ENCODE data around the gene GCSH.

The GCSH gene

GRCh38 chr16:81106826-81107503 lies 10.8 kb upstream of the GCSH start:
- DNase-seq (ENCODE audit: insufficient read length, low spot score) (no peak), FAIRE-seq (peak; percentile 40)

DNA sequence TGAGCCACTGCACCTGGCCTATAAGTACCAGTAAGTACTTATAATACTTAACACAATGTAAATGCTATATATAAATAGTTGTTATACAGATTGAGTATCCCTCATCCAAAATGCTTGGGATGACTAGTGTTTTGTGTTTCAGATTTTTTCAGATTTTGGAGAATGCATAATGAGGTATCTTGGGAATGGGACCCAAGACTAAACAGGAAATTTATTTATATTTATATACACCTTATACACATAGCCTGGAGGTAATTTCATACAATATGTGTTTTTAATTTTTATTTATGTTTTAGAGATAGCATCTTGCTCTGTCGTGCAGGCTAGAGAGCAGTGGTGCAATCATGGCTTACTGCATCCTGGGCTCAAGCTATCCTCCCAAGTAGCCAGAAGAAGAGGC lies 9.8 kb upstream of the GCSH start:
- DNase-seq (ENCODE audit: insufficient read length, low spot score) (no peak), FAIRE-seq (no peak)

- DNase-seq (ENCODE audit: insufficient read length, low spot score) (no peak), FAIRE-seq (no peak)
Observed at GRCh38 chr16:81101702-81102101, 5.5 kb upstream of the GCSH start.

GRCh38 chr16:81099958-81100357 lies 3.8 kb upstream of the GCSH start:
- no peak for FAIRE-seq
- DNase-seq (ENCODE audit: insufficient read length, low spot score), result no peak

- no peak for FAIRE-seq
Observed at GRCh38 chr16:81097230-81097629, 1.0 kb upstream of the GCSH start.

GRCh38 chr16:81096715-81097208 lies 567 bp upstream of the GCSH start:
- DNase-seq (ENCODE audit: insufficient read length, low spot score), result no peak
- FAIRE-seq, result no peak

More at GRCh38 chr16:81097230-81097629, 1.0 kb upstream of the GCSH start:
- DNase-seq (ENCODE audit: insufficient read length, low spot score), result no peak

DNA sequence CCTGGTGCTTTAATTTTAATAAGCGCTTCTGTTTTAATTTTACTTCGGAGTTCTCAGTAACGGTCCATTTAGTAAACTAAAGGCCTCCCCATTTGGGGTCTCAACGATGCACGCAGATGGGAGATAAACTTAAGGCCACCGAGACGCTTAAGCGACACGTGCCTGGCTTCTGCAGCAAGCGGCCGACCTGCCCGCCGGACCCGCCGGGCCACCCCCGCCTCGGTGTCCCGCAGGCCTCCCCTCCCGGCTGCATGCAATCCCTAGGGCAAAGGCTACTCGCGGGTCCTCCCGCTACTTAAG lies 592 bp downstream of the GCSH start:
- no peak for FAIRE-seq
- DNase-seq (ENCODE audit: insufficient read length, low spot score), result no peak

GRCh38 chr16:81094771-81095251 lies 1.4 kb downstream of the GCSH start:
- FAIRE-seq, result no peak
- no peak for DNase-seq (ENCODE audit: insufficient read length, low spot score)

- no peak for FAIRE-seq
- DNase-seq (ENCODE audit: insufficient read length, low spot score), result no peak
Observed at GRCh38 chr16:81088836-81089235, 7.4 kb downstream of the GCSH start.

- no peak for FAIRE-seq
- no peak for DNase-seq (ENCODE audit: insufficient read length, low spot score)
Observed at GRCh38 chr16:81081014-81081413, 15.2 kb downstream of the GCSH start.

- DNase-seq (ENCODE audit: insufficient read length, low spot score), result no peak
- no peak for FAIRE-seq
Observed at GRCh38 chr16:81080233-81080632, 16.0 kb downstream of the GCSH start.

GRCh38 chr16:81077076-81077940 lies 18.9 kb downstream of the GCSH start, which contains the start of gene C16orf46:
Gene C16orf46 (minus strand): TSS chr16:81077238. CDS start chr16:81063955, 13,283 bp downstream.
- peak; percentile 100 for FAIRE-seq
- DNase-seq (ENCODE audit: insufficient read length, low spot score), result peak; percentile 98

- DNase-seq (ENCODE audit: insufficient read length, low spot score) (peak; percentile 81), FAIRE-seq (peak; percentile 73)
Observed at GRCh38 chr16:81076566-81077075, 19.6 kb downstream of the GCSH start.

DNA sequence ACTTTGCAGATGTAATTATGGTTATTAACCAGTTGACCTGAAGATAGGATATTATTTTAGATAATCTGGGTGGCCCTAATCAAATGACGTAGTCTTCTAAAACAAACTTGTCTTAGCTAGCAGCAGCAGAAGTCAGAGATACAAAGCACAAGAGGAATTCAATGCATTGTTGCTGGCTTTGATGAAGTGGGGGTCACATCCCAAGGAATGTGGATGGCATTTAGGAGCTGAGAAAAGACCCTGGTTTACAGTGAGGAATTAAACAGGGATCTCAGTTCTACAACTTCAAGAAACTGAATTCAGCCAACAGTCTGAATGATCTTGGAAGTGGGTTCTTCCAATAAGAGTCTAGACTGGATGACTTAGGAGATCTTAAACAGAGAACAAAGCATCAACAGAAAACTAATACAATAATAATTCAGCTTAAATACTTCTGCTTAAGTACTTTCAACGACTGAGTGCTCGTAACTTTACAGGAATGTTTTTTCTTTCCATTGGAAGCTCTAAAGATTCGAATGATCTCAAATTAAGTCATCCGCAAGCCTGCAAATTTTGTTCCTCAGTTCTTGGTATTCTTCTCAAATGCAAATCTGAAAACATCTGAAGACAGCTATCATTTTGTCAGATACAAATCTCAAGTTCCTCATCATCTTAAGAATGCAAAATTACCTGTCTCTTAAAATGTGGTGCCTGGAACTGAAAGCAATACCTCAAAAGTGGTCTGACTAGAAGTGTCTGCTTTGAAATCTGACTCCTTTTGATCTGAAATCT lies 22.4 kb downstream of the GCSH start:
- no peak for FAIRE-seq
- no peak for DNase-seq (ENCODE audit: insufficient read length, low spot score)

DNA sequence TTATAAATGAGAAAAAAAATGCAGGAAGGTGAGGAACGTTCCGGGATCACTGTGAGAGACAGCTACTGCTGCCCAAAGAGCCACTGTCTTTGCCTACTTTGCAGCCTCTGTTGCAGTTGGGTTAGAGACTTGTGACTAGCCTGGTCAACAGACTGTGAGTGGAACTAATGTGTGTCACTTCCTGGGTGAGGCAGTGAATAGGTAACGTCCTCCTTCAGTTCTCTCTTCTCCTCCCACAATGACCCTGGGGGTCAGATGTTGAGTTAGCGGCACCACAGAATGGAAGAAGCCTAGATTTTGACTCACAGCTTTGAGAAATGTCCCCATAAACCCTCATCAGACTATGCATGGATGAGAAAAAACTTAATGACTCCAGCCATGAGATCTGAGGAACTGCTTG lies 24.4 kb downstream of the GCSH start:
- DNase-seq (ENCODE audit: insufficient read length, low spot score) (peak; percentile 35), FAIRE-seq (peak; percentile 16)

- DNase-seq (ENCODE audit: insufficient read length, low spot score), result no peak
- FAIRE-seq, result peak; percentile 13
Observed at GRCh38 chr16:81070979-81071378, 25.2 kb downstream of the GCSH start.

DNA sequence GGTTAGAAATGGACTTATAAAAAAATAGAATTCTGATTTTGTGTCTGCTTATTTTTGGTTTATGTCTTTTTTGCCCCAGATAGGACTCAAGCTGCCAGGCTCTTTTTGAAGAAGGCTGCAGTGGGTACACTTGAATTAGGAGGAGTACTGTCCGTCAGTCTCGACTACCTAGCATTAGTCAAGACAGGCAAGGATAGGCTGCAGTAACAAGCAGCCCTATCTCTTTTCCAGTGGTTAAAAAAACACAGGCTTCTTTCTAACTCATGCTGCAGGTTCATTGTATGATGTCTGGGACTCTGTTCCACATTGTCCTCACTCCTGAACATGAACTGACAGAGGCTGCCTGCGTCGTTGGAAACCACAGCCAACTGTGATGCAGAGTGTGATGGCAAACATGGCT lies 27.1 kb downstream of the GCSH start:
- FAIRE-seq, result no peak
- no peak for DNase-seq (ENCODE audit: insufficient read length, low spot score)

DNA sequence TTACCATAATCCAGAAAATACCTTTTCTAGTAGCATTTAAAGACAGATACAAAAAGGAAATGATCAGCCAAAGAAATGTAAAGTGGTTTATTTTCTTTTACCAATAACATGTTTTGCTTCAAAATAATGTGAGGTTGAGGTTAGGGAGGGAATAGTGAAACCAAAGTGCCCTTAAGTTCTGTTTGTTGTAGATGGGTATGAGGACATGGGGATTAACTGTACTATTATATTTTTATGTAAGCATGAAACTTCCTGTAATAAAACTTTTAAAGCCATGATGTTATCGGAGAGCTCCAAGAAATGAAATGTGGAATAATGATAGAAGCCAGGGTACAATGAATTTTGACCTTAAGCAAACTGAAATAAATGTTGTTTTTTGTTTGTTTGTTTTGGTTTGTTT lies 29.0 kb downstream of the GCSH start:
- FAIRE-seq (no peak), DNase-seq (ENCODE audit: insufficient read length, low spot score) (no peak)

- DNase-seq (ENCODE audit: insufficient read length, low spot score) (no peak), FAIRE-seq (no peak)
Observed at GRCh38 chr16:81066681-81067080, 29.5 kb downstream of the GCSH start.

- DNase-seq (ENCODE audit: insufficient read length, low spot score), result no peak
Observed at GRCh38 chr16:81061871-81062608, 34.2 kb downstream of the GCSH start.

More at GRCh38 chr16:81061871-81062608, 34.2 kb downstream of the GCSH start:
- FAIRE-seq, result no peak
